ENCODE data around the gene HSPE1. TPM values are rescaled to one million over a fixed set of nuclear protein-coding genes. Genes with fewer than 3 reads are reported as not detected.

Gene HSPE1
- polyA plus RNA-seq, 3 donors: 25.2 to 46.2 (median 44.9) TPM

GRCh38 chr2:197514754-197515153, 14.6 kb downstream of the HSPE1 start:
- H3K9me3 ChIP-seq (replicated peaks in 1 of 2; ENCODE audit: control insufficient read depth in 1 of 2, insufficient read depth in 1 of 2, low read length in 2 of 2): no peaks in the 10 kb centered on the region
- peak overlapping the region; percentile 92 for H3K9ac ChIP-seq (ENCODE audit: insufficient read depth, low read length, poor library complexity, severe bottlenecking)
- H3K4me1 ChIP-seq (ENCODE audit: control insufficient read depth in 1 of 2, insufficient read depth in 2 of 2, low read length in 2 of 2): peaks cover 15 to 27% of the 10 kb centered on the region in 2 donors
- no peaks in the 10 kb centered on the region for H3K27me3 ChIP-seq (ENCODE audit: control insufficient read depth in 2 of 2, insufficient read depth in 2 of 2, low read length in 2 of 2)
- peak overlapping the region; percentile 78 to 88 (median 87) for H3K4me3 ChIP-seq (replicated peaks in 1 of 3; ENCODE audit: low read depth in 2 of 3, low read length in 3 of 3)
- Mint-ChIP-seq H3K4me3 (peak overlapping the region; percentile 88 to 96), H3K27ac (peak overlapping the region; percentile 92 to 98 (median 96)), H3K9me3 (peaks cover 0 to 1% (median 0%) of the 10 kb centered on the region in 7 donors), H3K27me3 (ENCODE audit: low read depth in 3 of 3) (no peaks in the 10 kb centered on the region), H3K36me3 (peaks cover 2 to 10% of the 10 kb centered on the region in 2 donors), H3K4me1 (peaks cover 22% of the 10 kb centered on the region)
- intact Hi-C loops (cut with micrococcal nuclease): loop anchor here in 1 of 2 donors (2.0 to 10.0 kb wide), 3 partner anchors 14 to 190 kb away; partner anchors contain the start of genes HSPE1 and MARS2
- peak in 2 of 3 donors; percentile 21 to 32 for DNase-seq
- H3K4me2 ChIP-seq (replicated peaks; ENCODE audit: extremely low read depth, low read length, poor library complexity, severe bottlenecking): peak overlapping the region; percentile 91
- H3K27ac ChIP-seq (ENCODE audit: low read depth in 1 of 2, low read length in 2 of 2): peak overlapping the region in 1 of 2 donors; percentile 95
- 72% methylated on average over 2 of the region's 3 CpGs for WGBS (ENCODE audit: insufficient coverage)
- H3K79me2 ChIP-seq (ENCODE audit: insufficient read depth, low read length): peaks cover 40% of the 10 kb centered on the region
- H3K36me3 ChIP-seq (replicated peaks in 1 of 2; ENCODE audit: control insufficient read depth in 1 of 2, insufficient read depth in 2 of 2, low read length in 2 of 2): peaks cover 0 to 2% of the 10 kb centered on the region in 2 donors
- TF ChIP-seq, protein P1, sequence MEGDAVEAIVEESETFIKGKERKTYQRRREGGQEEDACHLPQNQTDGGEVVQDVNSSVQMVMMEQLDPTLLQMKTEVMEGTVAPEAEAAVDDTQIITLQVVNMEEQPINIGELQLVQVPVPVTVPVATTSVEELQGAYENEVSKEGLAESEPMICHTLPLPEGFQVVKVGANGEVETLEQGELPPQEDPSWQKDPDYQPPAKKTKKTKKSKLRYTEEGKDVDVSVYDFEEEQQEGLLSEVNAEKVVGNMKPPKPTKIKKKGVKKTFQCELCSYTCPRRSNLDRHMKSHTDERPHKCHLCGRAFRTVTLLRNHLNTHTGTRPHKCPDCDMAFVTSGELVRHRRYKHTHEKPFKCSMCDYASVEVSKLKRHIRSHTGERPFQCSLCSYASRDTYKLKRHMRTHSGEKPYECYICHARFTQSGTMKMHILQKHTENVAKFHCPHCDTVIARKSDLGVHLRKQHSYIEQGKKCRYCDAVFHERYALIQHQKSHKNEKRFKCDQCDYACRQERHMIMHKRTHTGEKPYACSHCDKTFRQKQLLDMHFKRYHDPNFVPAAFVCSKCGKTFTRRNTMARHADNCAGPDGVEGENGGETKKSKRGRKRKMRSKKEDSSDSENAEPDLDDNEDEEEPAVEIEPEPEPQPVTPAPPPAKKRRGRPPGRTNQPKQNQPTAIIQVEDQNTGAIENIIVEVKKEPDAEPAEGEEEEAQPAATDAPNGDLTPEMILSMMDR (IDR thresholded peaks at IDR 0.05): no peak
- peak overlapping the region; percentile 94 for H2AFZ ChIP-seq (ENCODE audit: insufficient read depth, low read depth, low read length, poor library complexity, severe bottlenecking)
- peaks cover 25% of the 10 kb centered on the region for H4K20me1 ChIP-seq (ENCODE audit: insufficient read depth, low read length)

- peak overlapping the region; percentile 78 to 88 (median 87) for H3K4me3 ChIP-seq (replicated peaks in 1 of 3; ENCODE audit: low read depth in 2 of 3, low read length in 3 of 3)
- H3K27ac Mint-ChIP-seq: peak overlapping the region; percentile 92 to 98 (median 96)
- intact Hi-C loops (cut with micrococcal nuclease): loop anchor here in 1 of 2 donors (2.0 to 10.0 kb wide), 3 partner anchors 15 to 189 kb away; partner anchors contain the start of genes HSPE1 and MARS2
- peaks cover 45% of the 10 kb centered on the region for H3K79me2 ChIP-seq (ENCODE audit: insufficient read depth, low read length)
- H3K4me3 Mint-ChIP-seq: peak overlapping the region; percentile 88 to 96
- H3K36me3 ChIP-seq (replicated peaks in 1 of 2; ENCODE audit: control insufficient read depth in 1 of 2, insufficient read depth in 2 of 2, low read length in 2 of 2): peaks cover 0 to 8% of the 10 kb centered on the region in 2 donors
- TF ChIP-seq, protein P1 (IDR thresholded peaks at IDR 0.05): no peak
- H3K27me3 Mint-ChIP-seq (ENCODE audit: low read depth in 3 of 3): no peaks in the 10 kb centered on the region
- peaks cover 31% of the 10 kb centered on the region for H4K20me1 ChIP-seq (ENCODE audit: insufficient read depth, low read length)
- peak overlapping the region; percentile 91 for H3K4me2 ChIP-seq (replicated peaks; ENCODE audit: extremely low read depth, low read length, poor library complexity, severe bottlenecking)
- under 1% methylated on average over 16 of the region's 16 CpGs for WGBS (ENCODE audit: insufficient coverage)
- no peak for DNase-seq
- peaks cover 15 to 27% of the 10 kb centered on the region in 2 donors for H3K4me1 ChIP-seq (ENCODE audit: control insufficient read depth in 1 of 2, insufficient read depth in 2 of 2, low read length in 2 of 2)
- peaks cover 22% of the 10 kb centered on the region for H3K4me1 Mint-ChIP-seq
- H2AFZ ChIP-seq (ENCODE audit: insufficient read depth, low read depth, low read length, poor library complexity, severe bottlenecking): peak overlapping the region; percentile 94
- peaks cover 0 to 4% (median 1%) of the 10 kb centered on the region in 7 donors for H3K9me3 Mint-ChIP-seq
- peak overlapping the region; percentile 92 for H3K9ac ChIP-seq (ENCODE audit: insufficient read depth, low read length, poor library complexity, severe bottlenecking)
- H3K27me3 ChIP-seq (ENCODE audit: control insufficient read depth in 2 of 2, insufficient read depth in 2 of 2, low read length in 2 of 2): no peaks in the 10 kb centered on the region
- no peaks in the 10 kb centered on the region for H3K9me3 ChIP-seq (replicated peaks in 1 of 2; ENCODE audit: control insufficient read depth in 1 of 2, insufficient read depth in 1 of 2, low read length in 2 of 2)
- H3K27ac ChIP-seq (ENCODE audit: low read depth in 1 of 2, low read length in 2 of 2): peak overlapping the region; percentile 94 to 95
- peaks cover 4 to 14% of the 10 kb centered on the region in 2 donors for H3K36me3 Mint-ChIP-seq
Measured at GRCh38 chr2:197515315-197515738, 15.1 kb downstream of the HSPE1 start.
